Smooth muscle cell (in vitro differentiated cells): ENCODE results near the gene KCTD5. TPM values are rescaled to one million over a fixed set of nuclear protein-coding genes. Genes with fewer than 3 reads are reported as not detected.
"Not testable (repeated sequence)": the region's sequence is repeated elsewhere in the genome, so short reads cannot be mapped to it uniquely, and the experiment has no call there.

Experiments
- DNase-seq: peaks from one replicate; lab custom pipeline; 2025; ENCODE audit not compliant: unreplicated experiment; lab: John Stamatoyannopoulos, UW
- H2AFZ ChIP-seq: fragments of 200-600 bp; sonication (generic); 2 replicates; pipeline ENCODE4 v1.6.0; 2016; ENCODE audit warnings: antibody characterized with exemption, low read depth, mild to moderate bottlenecking
- H3F3A ChIP-seq: fragments of 200-600 bp; sonication (generic); 2 replicates; pipeline ENCODE4 v1.6.0; 2017; ENCODE audit warnings: antibody characterized with exemption, low read depth
- H3K27ac ChIP-seq: fragments of 200-600 bp; sonication (generic); 2 replicates; pipeline ENCODE4 v1.5.1; 2016; ENCODE audit warnings: low read depth, mild to moderate bottlenecking
- H3K27me3 ChIP-seq: fragments of 200-600 bp; sonication (generic); 2 replicates; pipeline ENCODE4 v1.6.1; 2016; ENCODE audit warnings: low read depth, mild to moderate bottlenecking
- H3K36me3 ChIP-seq: fragments of 200-600 bp; sonication (generic); 2 replicates; pipeline ENCODE4 v1.5.1; 2016; ENCODE audit warnings: low read depth
- H3K4me1 ChIP-seq: fragments of 200-600 bp; sonication (generic); 2 replicates; pipeline ENCODE4 v1.5.1; 2016; ENCODE audit warnings: low read depth
- H3K4me2 ChIP-seq: fragments of 200-600 bp; sonication (generic); 2 replicates; pipeline ENCODE4 v1.6.0; 2016; ENCODE audit warnings: mild to moderate bottlenecking
- H3K4me3 ChIP-seq: fragments of 200-600 bp; sonication (generic); 2 replicates; pipeline ENCODE4 v1.5.1; 2016; ENCODE audit warnings: mild to moderate bottlenecking
- H3K79me2 ChIP-seq: fragments of 200-600 bp; sonication (generic); 2 replicates; pipeline ENCODE4 v1.6.0; 2016; ENCODE audit warnings: low read depth, mild to moderate bottlenecking
- H3K9ac ChIP-seq: fragments of 200-600 bp; sonication (generic); 2 replicates; pipeline ENCODE4 v1.6.0; 2016; ENCODE audit warnings: low read depth
- H3K9me3 ChIP-seq: fragments of 200-600 bp; sonication (generic); replicated peaks from 2 replicates; pipeline ENCODE4 v1.5.1; 2016; ENCODE audit warnings: low read depth
- H4K20me1 ChIP-seq: fragments of 200-600 bp; sonication (generic); 2 replicates; pipeline ENCODE4 v1.6.0; 2016; ENCODE audit warnings: low read depth
- WGBS: methylation state at CpG from one replicate; pipeline ENCODE4 v1.1.7; 2016; ENCODE audit warnings: low lambda C conversion rate; 5-methylcytosine and 5-hydroxymethylcytosine counted together
- polyA plus RNA-seq: library from polyadenylated mRNA; unstranded; fragments of >200 nt; fragmentation: Nextera tagmentation; extraction: Ambion mirVana; gene quantifications from 2 replicates; pipeline ENCODE4 v1.2.1, GENCODE V29; 2016
- total RNA-seq: library from RNA; depleted of rRNA; stranded (reverse); fragments of >200 nt; gene quantifications from 2 replicates; pipeline ENCODE4 v1.2.3, GENCODE V29; 2014
- TF ChIP-seq, protein P1 (sequence below): fragments of 200-600 bp; sonication (generic); IDR thresholded peaks from 2 replicates; pipeline ENCODE4 v1.5.1; 2017; ENCODE audit warnings: borderline replicate concordance, mild to moderate bottlenecking, antibody characterized with exemption; ENCODE audit not compliant: insufficient read depth, poor library complexity, severe bottlenecking

The KCTD5 gene
- total and polyA plus RNA-seq, 2 experiments from 2014 or later = 35.5 to 38.2 TPM

DNA sequence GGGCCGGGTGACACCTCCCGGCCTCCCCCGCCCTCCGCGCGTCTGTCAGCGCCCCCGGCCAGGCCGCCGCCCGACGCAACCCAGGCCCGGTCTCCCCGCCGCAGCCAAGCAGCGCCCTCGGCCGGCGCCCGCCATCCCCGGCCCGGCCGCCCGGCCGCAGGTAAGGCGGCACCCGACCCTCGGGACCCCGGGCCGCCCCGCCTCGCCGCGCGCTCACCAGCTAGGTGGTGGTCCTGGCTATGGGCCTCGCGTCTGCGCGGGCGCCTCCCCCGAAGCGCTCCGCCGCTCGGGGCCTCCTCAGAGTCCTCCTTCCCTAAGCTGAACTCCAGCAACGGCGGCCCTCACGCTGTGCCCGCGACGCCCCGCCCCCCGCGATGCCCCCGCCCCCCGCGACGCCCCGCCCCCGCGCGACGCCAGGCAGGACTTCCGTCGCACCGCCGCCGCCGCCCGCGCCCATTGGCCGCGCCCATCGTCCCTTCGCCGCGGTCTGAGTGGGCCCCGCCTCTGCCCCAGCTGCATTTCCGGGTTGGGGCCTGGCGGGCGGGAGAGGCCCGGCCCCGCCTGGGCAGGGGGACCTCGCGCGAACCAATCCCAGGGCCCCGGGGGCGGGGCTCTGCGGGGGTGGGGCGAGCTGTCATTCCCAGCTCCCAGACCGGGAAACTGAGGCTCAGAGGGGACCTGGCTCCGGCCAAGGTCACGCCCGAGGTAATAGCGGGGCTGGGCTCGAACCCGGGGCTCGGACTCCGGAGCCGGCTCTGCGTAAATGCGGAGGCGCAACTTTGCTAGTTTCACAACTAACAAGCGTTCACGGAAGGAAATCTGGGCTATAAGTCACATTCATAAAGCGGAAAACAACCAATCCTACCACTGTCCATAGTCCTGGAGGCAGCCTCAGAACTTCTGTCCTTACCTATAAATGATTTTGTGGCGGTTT is 9.0 kb upstream of the KCTD5 start:
- DNase-seq = peak; percentile 91
- 2% methylated on average over 50 of the region's 107 CpGs for WGBS
- peak overlapping the region; percentile 87 for H3K4me3 ChIP-seq
- H3K27ac ChIP-seq = peak overlapping the region; percentile 78
- no peaks in the 10 kb centered on the region for H3K36me3 ChIP-seq
- H3K4me1 ChIP-seq = peaks cover 10% of the 10 kb centered on the region
- H3K27me3 ChIP-seq = no peaks in the 10 kb centered on the region
- H3K79me2 ChIP-seq = peaks cover 17% of the 10 kb centered on the region
- H3K4me2 ChIP-seq = peak overlapping the region; percentile 90
- H3K9ac ChIP-seq = peak overlapping the region; percentile 47
- TF ChIP-seq, protein P1, sequence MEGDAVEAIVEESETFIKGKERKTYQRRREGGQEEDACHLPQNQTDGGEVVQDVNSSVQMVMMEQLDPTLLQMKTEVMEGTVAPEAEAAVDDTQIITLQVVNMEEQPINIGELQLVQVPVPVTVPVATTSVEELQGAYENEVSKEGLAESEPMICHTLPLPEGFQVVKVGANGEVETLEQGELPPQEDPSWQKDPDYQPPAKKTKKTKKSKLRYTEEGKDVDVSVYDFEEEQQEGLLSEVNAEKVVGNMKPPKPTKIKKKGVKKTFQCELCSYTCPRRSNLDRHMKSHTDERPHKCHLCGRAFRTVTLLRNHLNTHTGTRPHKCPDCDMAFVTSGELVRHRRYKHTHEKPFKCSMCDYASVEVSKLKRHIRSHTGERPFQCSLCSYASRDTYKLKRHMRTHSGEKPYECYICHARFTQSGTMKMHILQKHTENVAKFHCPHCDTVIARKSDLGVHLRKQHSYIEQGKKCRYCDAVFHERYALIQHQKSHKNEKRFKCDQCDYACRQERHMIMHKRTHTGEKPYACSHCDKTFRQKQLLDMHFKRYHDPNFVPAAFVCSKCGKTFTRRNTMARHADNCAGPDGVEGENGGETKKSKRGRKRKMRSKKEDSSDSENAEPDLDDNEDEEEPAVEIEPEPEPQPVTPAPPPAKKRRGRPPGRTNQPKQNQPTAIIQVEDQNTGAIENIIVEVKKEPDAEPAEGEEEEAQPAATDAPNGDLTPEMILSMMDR = no peak
- H4K20me1 ChIP-seq = peaks cover 9% of the 10 kb centered on the region
- no peaks in the 10 kb centered on the region for H3F3A ChIP-seq
- H3K9me3 ChIP-seq = no peaks in the 10 kb centered on the region
- H2AFZ ChIP-seq = peak overlapping the region; percentile 99

GRCh38 chr16:2675021-2675420 is 7.3 kb upstream of the KCTD5 start:
- H3K27ac ChIP-seq = no peak overlapping the region
- H4K20me1 ChIP-seq = peaks cover 9% of the 10 kb centered on the region
- H3K4me1 ChIP-seq = peaks cover 10% of the 10 kb centered on the region
- 90% methylated on average over 7 of the region's 7 CpGs for WGBS
- H3K27me3 ChIP-seq = no peaks in the 10 kb centered on the region
- H3F3A ChIP-seq = no peaks in the 10 kb centered on the region
- no peaks in the 10 kb centered on the region for H3K9me3 ChIP-seq
- no peak overlapping the region for H3K4me2 ChIP-seq
- H3K9ac ChIP-seq = no peak overlapping the region
- TF ChIP-seq, protein P1 = no peak
- H3K4me3 ChIP-seq = no peak overlapping the region
- no peak overlapping the region for H2AFZ ChIP-seq
- peaks cover 17% of the 10 kb centered on the region for H3K79me2 ChIP-seq
- no peak for DNase-seq
- H3K36me3 ChIP-seq = no peaks in the 10 kb centered on the region

- Histone ChIP-seq H3K4me2 (no peak overlapping the region), H4K20me1 (peaks cover 9% of the 10 kb centered on the region), H3K4me1 (peaks cover 10% of the 10 kb centered on the region), H3K79me2 (peaks cover 18% of the 10 kb centered on the region), H2AFZ (no peak overlapping the region), H3K4me3 (no peak overlapping the region), H3K27ac (peak overlapping the region; percentile 35), H3K9me3 (no peaks in the 10 kb centered on the region), H3F3A (no peaks in the 10 kb centered on the region), H3K27me3 (no peaks in the 10 kb centered on the region), H3K36me3 (no peaks in the 10 kb centered on the region), H3K9ac (no peak overlapping the region)
- 74% methylated on average over 16 of the region's 16 CpGs for WGBS
- TF ChIP-seq, protein P1 = no peak
- no peak for DNase-seq
Measured at GRCh38 chr16:2675714-2676113, 6.6 kb upstream of the KCTD5 start.

GRCh38 chr16:2676937-2677336 is 5.4 kb upstream of the KCTD5 start:
- not testable (repeated sequence) for H3K9me3 ChIP-seq, H4K20me1 ChIP-seq, H3K27ac ChIP-seq, H3K4me3 ChIP-seq, H3K9ac ChIP-seq, H3K27me3 ChIP-seq, H3K4me2 ChIP-seq, H3F3A ChIP-seq, DNase-seq, H2AFZ ChIP-seq, H3K36me3 ChIP-seq
- peaks cover 19% of the 10 kb centered on the region for H3K79me2 ChIP-seq
- H3K4me1 ChIP-seq = peaks cover 17% of the 10 kb centered on the region
- 97% methylated on average over 3 of the region's 3 CpGs for WGBS

- Histone ChIP-seq H3K4me1 (peaks cover 11% of the 10 kb centered on the region), H3K79me2 (peaks cover 22% of the 10 kb centered on the region)
- not testable (repeated sequence) for H3K9ac ChIP-seq, H3K4me2 ChIP-seq, H3F3A ChIP-seq, H3K9me3 ChIP-seq, H4K20me1 ChIP-seq, H3K4me3 ChIP-seq, H3K27ac ChIP-seq, H2AFZ ChIP-seq, DNase-seq, H3K36me3 ChIP-seq, H3K27me3 ChIP-seq
- 98% methylated on average over 21 of the region's 23 CpGs for WGBS
Measured at GRCh38 chr16:2678206-2678965, 3.9 kb upstream of the KCTD5 start.

DNA sequence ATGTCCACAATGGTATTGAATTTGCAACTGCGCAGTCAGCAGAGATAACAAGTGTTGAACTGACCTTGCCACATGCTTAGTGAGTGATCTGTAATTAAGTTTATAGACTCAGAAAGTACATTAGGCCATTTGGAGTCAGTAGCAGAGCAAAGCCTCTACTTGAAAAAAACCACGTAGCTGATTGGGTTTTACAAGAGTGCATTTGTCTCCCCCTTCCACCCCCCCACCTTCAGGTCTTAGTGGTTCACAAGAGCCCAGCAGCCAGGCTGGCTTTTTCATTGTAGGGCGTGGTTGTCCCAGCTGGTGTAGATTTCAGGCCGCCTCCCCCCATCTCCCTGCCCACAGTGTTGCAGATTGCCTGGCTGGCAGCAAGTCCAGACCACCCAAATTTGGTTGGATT is 2.4 kb upstream of the KCTD5 start:
- not testable (repeated sequence) for H3K36me3 ChIP-seq, DNase-seq, H3K9ac ChIP-seq, H2AFZ ChIP-seq, H3K4me2 ChIP-seq, H3K27me3 ChIP-seq, H3K4me1 ChIP-seq, H3F3A ChIP-seq, H3K4me3 ChIP-seq, H3K9me3 ChIP-seq
- WGBS = 77% methylated on average over 4 of the region's 4 CpGs
- H3K27ac ChIP-seq = peak overlapping the region; percentile 67
- H3K79me2 ChIP-seq = peaks cover 33% of the 10 kb centered on the region
- peaks cover 14% of the 10 kb centered on the region for H4K20me1 ChIP-seq
